Bronchial epithelial cell (primary cell): Measurements from ENCODE around the gene REG1B. TPM values are rescaled to one million over a fixed set of nuclear protein-coding genes. Genes with fewer than 3 reads are reported as not detected.

Source experiments
- DNase-seq: peaks from one replicate; pipeline ENCODE4 v3.0.0-alpha.2; 2010; ENCODE audit warnings: low read depth
- FAIRE-seq: peaks from 2 replicates; lab custom pipeline; 2011; peaks lifted over from hg19 to GRCh38; lab: Jason Lieb, UNC
- H3K27me3 ChIP-seq: 2 replicates; pipeline ENCODE4 v1.5.1; 2011; ENCODE audit warnings: low read length; ENCODE audit not compliant: control insufficient read depth, insufficient read depth
- H3K36me3 ChIP-seq: 2 replicates; pipeline ENCODE4 v1.5.1; 2011; ENCODE audit warnings: low read length; ENCODE audit not compliant: control insufficient read depth, insufficient read depth
- H3K4me3 ChIP-seq: 2 replicates; pipeline ENCODE4 v1.5.1; 2011; ENCODE audit warnings: mild to moderate bottlenecking, low read depth, low read length, control low read depth
- CTCF ChIP-seq: IDR thresholded peaks from 2 replicates; pipeline ENCODE4 v1.5.1; 2011; ENCODE audit warnings: mild to moderate bottlenecking, moderate library complexity, low read length, control low read depth, inconsistent platforms; ENCODE audit not compliant: insufficient read depth, severe bottlenecking
- total RNA-seq: library from RNA; depleted of rRNA; stranded (reverse); fragments of >200 nt; gene quantifications from 2 replicates; pipeline ENCODE4 v1.2.1, GENCODE V29; 2014

REG1B gene
- total RNA-seq, 1 donor from 2014 or later, result not detected

GRCh38 chr2:79097843-79098242 lies 10.1 kb upstream of the REG1B start:
- no peak for DNase-seq
- no peak for TF ChIP-seq CTCF
- Histone ChIP-seq H3K4me3 (no peak overlapping the region), H3K36me3 (no peaks in the 10 kb centered on the region), H3K27me3 (no peaks in the 10 kb centered on the region)
- no peak for FAIRE-seq

- DNase-seq (no peak), FAIRE-seq (no peak)
- no peaks in the 10 kb centered on the region for H3K36me3 ChIP-seq
Measured at GRCh38 chr2:79090693-79091092, 2.9 kb upstream of the REG1B start.

GRCh38 chr2:79086255-79086654 lies 1.5 kb downstream of the REG1B start:
- peak; percentile 75 for FAIRE-seq
- no peak for DNase-seq

More at GRCh38 chr2:79090693-79091092, 2.9 kb upstream of the REG1B start:
- Histone ChIP-seq H3K27me3 (no peaks in the 10 kb centered on the region), H3K4me3 (no peak overlapping the region)
- TF ChIP-seq CTCF, result no peak

GRCh38 chr2:79085382-79085781 lies 2.4 kb downstream of the REG1B start:
- no peak for DNase-seq
- no peak for FAIRE-seq
- no peak for TF ChIP-seq CTCF

More at GRCh38 chr2:79086255-79086654, 1.5 kb downstream of the REG1B start:
- no peaks in the 10 kb centered on the region for H3K27me3 ChIP-seq
- no peaks in the 10 kb centered on the region for H3K36me3 ChIP-seq
- no peak overlapping the region for H3K4me3 ChIP-seq
- no peak for TF ChIP-seq CTCF

GRCh38 chr2:79084495-79085135 lies 3.2 kb downstream of the REG1B start:
- Histone ChIP-seq H3K27me3 (no peaks in the 10 kb centered on the region), H3K36me3 (no peaks in the 10 kb centered on the region), H3K4me3 (no peak overlapping the region)
- FAIRE-seq, result no peak
- DNase-seq, result no peak
- TF ChIP-seq CTCF, result no peak

More at GRCh38 chr2:79085382-79085781, 2.4 kb downstream of the REG1B start:
- H3K27me3 ChIP-seq, result no peaks in the 10 kb centered on the region
- no peaks in the 10 kb centered on the region for H3K36me3 ChIP-seq
- no peak overlapping the region for H3K4me3 ChIP-seq
